ENCODE results near the gene FLRT3. TPM values are rescaled to one million over a fixed set of nuclear protein-coding genes. Genes with fewer than 3 reads are reported as not detected.

Gene FLRT3
- total and polyA plus RNA-seq, 4 donors = 2.7 to 29.7 (median 6.6) TPM

DNA sequence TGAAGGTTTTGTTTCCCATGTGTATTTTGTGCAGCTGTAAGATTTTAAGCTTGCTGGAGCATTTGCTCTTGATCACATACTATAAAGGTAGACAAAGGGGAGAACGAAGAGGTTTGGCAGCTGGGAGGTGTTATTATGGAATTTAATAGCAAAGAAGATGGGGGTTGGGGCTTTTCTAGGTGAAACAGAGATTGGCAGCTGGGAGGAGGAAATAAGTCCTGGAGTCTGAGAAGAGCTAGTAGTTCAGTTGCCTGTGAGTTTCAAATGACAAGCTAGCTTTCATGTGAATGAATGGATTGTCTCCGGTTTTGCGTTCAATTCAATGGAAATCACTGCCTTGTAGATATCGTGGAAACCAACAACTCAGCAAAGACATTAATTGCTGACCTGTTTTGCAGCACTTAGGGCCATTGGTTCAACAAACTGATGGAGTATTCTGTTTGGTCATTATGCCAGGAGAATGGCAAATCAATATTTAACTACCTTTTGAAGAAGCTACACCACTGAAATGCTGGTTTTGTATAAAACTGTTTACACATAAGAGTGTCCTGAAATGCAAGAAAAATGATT lies 38.1 kb upstream of the FLRT3 start:
- Histone ChIP-seq H3K27ac (ENCODE audit: low read depth in 1 of 2, low read length in 2 of 2) (no peak overlapping the region), H3K4me3 (ENCODE audit: low read depth in 1 of 3, low read length in 3 of 3) (no peak overlapping the region), H3K9ac (ENCODE audit: low read depth in 1 of 2, low read length in 2 of 2) (no peak overlapping the region), H3K27me3 (ENCODE audit: control insufficient read depth in 4 of 4, insufficient read depth in 4 of 4, low read length in 3 of 4) (no peaks in the 10 kb centered on the region), H3K4me1 (ENCODE audit: control insufficient read depth in 4 of 4, insufficient read depth in 4 of 4, low read length in 3 of 4) (no peaks in the 10 kb centered on the region), H3K9me3 (ENCODE audit: control insufficient read depth in 4 of 4, low read length in 3 of 4) (no peaks in the 10 kb centered on the region), H3K36me3 (ENCODE audit: control insufficient read depth in 4 of 4, insufficient read depth in 3 of 4, low read depth in 1 of 4, low read length in 3 of 4) (no peaks in the 10 kb centered on the region)
- 49% methylated on average over 4 of the region's 4 CpGs for WGBS
- TF ChIP-seq FOXA2 (IDR thresholded peaks at IDR 0.05) = no peak
- TF ChIP-seq HNF4A (conservative IDR thresholded peaks at IDR 0.05) = no peak
- TF ChIP-seq ZBTB33 (IDR thresholded peaks at IDR 0.05) = no peak
- no peak for TF ChIP-seq GABPA (IDR thresholded peaks at IDR 0.05 in 1 of 2, conservative IDR thresholded peaks at IDR 0.05 in 1 of 2)
- TF ChIP-seq NR2F2 (IDR thresholded peaks at IDR 0.05) = no peak
- TF ChIP-seq FOXA1 (IDR thresholded peaks at IDR 0.05) = no peak
- TF ChIP-seq YY1 (IDR thresholded peaks at IDR 0.05) = no peak
- TF ChIP-seq MAX (IDR thresholded peaks at IDR 0.05) = no peak
- TF ChIP-seq HNF4G (IDR thresholded peaks at IDR 0.05) = no peak
- DNase-seq (ENCODE audit: low spot score) = no peak

DNA sequence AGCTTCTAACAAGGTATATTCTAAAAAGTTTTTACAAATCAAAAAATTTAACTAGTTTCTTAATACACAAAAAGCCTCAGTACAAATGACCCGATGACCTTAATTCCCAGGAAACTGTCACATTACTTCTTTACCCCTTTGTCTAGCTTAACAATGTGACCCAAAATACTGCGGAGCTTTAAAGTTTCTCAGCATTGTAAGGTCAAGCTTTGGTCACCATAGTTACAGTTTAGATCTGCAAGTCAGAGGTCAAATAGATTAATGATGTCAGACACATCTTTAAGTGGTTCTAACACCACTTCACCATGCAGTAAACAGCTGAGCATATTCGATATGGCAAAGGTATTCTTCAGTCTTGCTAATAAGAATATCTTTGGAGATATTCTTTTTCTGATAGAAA lies 36.8 kb upstream of the FLRT3 start:
- no peak for TF ChIP-seq YY1 (IDR thresholded peaks at IDR 0.05)
- TF ChIP-seq, protein P1, sequence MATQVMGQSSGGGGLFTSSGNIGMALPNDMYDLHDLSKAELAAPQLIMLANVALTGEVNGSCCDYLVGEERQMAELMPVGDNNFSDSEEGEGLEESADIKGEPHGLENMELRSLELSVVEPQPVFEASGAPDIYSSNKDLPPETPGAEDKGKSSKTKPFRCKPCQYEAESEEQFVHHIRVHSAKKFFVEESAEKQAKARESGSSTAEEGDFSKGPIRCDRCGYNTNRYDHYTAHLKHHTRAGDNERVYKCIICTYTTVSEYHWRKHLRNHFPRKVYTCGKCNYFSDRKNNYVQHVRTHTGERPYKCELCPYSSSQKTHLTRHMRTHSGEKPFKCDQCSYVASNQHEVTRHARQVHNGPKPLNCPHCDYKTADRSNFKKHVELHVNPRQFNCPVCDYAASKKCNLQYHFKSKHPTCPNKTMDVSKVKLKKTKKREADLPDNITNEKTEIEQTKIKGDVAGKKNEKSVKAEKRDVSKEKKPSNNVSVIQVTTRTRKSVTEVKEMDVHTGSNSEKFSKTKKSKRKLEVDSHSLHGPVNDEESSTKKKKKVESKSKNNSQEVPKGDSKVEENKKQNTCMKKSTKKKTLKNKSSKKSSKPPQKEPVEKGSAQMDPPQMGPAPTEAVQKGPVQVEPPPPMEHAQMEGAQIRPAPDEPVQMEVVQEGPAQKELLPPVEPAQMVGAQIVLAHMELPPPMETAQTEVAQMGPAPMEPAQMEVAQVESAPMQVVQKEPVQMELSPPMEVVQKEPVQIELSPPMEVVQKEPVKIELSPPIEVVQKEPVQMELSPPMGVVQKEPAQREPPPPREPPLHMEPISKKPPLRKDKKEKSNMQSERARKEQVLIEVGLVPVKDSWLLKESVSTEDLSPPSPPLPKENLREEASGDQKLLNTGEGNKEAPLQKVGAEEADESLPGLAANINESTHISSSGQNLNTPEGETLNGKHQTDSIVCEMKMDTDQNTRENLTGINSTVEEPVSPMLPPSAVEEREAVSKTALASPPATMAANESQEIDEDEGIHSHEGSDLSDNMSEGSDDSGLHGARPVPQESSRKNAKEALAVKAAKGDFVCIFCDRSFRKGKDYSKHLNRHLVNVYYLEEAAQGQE (IDR thresholded peaks at IDR 0.05) = no peak
- TF ChIP-seq, protein P2, sequence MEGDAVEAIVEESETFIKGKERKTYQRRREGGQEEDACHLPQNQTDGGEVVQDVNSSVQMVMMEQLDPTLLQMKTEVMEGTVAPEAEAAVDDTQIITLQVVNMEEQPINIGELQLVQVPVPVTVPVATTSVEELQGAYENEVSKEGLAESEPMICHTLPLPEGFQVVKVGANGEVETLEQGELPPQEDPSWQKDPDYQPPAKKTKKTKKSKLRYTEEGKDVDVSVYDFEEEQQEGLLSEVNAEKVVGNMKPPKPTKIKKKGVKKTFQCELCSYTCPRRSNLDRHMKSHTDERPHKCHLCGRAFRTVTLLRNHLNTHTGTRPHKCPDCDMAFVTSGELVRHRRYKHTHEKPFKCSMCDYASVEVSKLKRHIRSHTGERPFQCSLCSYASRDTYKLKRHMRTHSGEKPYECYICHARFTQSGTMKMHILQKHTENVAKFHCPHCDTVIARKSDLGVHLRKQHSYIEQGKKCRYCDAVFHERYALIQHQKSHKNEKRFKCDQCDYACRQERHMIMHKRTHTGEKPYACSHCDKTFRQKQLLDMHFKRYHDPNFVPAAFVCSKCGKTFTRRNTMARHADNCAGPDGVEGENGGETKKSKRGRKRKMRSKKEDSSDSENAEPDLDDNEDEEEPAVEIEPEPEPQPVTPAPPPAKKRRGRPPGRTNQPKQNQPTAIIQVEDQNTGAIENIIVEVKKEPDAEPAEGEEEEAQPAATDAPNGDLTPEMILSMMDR (IDR thresholded peaks at IDR 0.05; ENCODE audit: low read depth, low read length, missing input control) = no peak
- no peak for TF ChIP-seq MAX (IDR thresholded peaks at IDR 0.05)
- TF ChIP-seq FOXA1 (IDR thresholded peaks at IDR 0.05) = no peak
- no peak for TF ChIP-seq HNF4A (conservative IDR thresholded peaks at IDR 0.05)
- no peak for TF ChIP-seq ATF3 (IDR thresholded peaks at IDR 0.05)
- TF ChIP-seq HNF4G (IDR thresholded peaks at IDR 0.05) = no peak
- TF ChIP-seq RAD21 (IDR thresholded peaks at IDR 0.05) = no peak
- TF ChIP-seq FOXA2 (IDR thresholded peaks at IDR 0.05) = no peak
- no peak for TF ChIP-seq EGR1 (IDR thresholded peaks at IDR 0.05; ENCODE audit: low read depth in 2 of 2)
- no peak for TF ChIP-seq NR2F2 (IDR thresholded peaks at IDR 0.05)
- no peak for TF ChIP-seq RXRA (IDR thresholded peaks at IDR 0.05)
- Histone ChIP-seq H3K9ac (ENCODE audit: low read depth in 1 of 2, low read length in 2 of 2) (no peak overlapping the region), H3K27me3 (ENCODE audit: control insufficient read depth in 4 of 4, insufficient read depth in 4 of 4, low read length in 3 of 4) (no peaks in the 10 kb centered on the region), H3K36me3 (ENCODE audit: control insufficient read depth in 4 of 4, insufficient read depth in 3 of 4, low read depth in 1 of 4, low read length in 3 of 4) (no peaks in the 10 kb centered on the region), H3K27ac (ENCODE audit: low read depth in 1 of 2, low read length in 2 of 2) (no peak overlapping the region), H3K4me3 (ENCODE audit: low read depth in 1 of 3, low read length in 3 of 3) (no peak overlapping the region), H3K4me1 (ENCODE audit: control insufficient read depth in 4 of 4, insufficient read depth in 4 of 4, low read length in 3 of 4) (no peaks in the 10 kb centered on the region), H3K9me3 (ENCODE audit: control insufficient read depth in 4 of 4, low read length in 3 of 4) (no peaks in the 10 kb centered on the region)
- DNase-seq (ENCODE audit: low spot score) = no peak
- 69% methylated on average over 3 of the region's 3 CpGs for WGBS

Data from liver (tissue), 9 donors.